Ureter (tissue), 1 donor: Measurements from ENCODE around the gene RGP1. TPM values are rescaled to one million over a fixed set of nuclear protein-coding genes. Genes with fewer than 3 reads are reported as not detected.
A peak's percentile ranks its signal among the peaks of the same experiment; 100 is the strongest.

Source experiments
- DNase-seq: peaks from one replicate; pipeline ENCODE4 v3.0.0-alpha.2; 2020; ENCODE audit warnings: low spot score
- total RNA-seq: library from RNA; stranded (reverse); gene quantifications from one replicate; pipeline ENCODE4 v1.2.4, GENCODE V29; 2023
- donor health status: DM: yes; HTN: yes; CAD: no.

The RGP1 gene
- total RNA-seq, 1 donor from 2014 or later, result 34.3 TPM

DNA sequence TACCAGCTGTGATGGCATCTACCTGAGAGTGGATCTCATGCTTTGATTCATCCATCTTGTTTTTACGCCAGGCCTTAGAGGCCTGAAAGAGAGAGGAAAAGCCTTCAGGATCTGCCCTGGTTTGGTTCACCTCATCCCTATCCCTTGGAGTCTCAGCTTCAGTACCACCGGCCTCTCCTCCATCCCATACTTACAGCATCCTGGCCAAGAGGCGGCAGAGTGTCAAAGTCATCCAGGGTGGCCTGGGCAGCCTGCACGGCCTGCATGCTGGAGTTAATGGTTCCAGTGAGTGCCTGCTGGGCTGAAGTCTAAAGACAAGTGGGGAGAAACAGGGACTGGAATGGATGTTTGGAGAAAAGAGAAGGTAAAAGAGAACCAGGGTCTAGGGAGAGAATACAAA is 29.5 kb upstream of the RGP1 start:
- DNase-seq, result no peak

DNA sequence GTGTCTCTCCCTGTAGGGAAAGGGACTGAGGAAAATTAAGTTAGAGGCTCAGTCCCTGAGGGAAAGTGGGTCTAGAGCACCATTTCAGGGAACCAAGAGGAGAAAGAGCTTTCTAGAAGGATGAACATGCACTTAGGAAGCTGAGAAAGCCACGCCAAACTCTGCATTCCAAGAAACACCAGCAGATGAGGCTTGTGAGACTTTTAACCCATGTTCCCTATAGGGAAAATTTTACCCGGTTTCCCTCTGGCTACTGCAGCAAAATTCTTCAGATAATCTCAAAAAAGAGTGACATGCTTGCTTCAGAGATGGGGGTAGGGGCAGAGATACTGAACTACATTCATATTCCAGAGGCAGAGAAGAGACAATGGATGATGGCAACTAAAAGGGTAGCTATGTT is 25.7 kb upstream of the RGP1 start:
- DNase-seq, result no peak

DNA sequence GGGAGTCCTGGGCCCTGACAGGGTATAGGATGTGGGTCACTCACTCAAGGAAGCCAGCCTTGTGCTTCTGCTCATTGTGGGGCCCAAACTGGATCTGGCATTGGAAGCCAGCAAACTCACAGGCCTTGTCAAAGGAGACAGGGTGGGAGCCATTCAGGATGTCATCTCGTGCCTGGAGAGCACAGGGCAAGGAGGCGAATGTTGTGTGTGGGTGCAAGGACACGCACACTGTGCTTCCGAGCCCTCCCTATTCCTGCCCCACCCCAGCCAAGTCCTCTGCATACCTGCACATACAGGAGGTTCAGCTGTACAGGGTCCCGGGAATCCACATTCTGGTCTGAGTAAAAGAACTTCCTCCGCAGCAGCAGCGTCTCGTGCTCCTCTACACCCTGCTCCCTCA is 25.2 kb upstream of the RGP1 start:
- DNase-seq, result no peak

GRCh38 chr9:35725362-35725761 is 23.7 kb upstream of the RGP1 start:
- DNase-seq, result no peak

- DNase-seq, result no peak
Observed at GRCh38 chr9:35726931-35727330, 22.2 kb upstream of the RGP1 start.

DNA sequence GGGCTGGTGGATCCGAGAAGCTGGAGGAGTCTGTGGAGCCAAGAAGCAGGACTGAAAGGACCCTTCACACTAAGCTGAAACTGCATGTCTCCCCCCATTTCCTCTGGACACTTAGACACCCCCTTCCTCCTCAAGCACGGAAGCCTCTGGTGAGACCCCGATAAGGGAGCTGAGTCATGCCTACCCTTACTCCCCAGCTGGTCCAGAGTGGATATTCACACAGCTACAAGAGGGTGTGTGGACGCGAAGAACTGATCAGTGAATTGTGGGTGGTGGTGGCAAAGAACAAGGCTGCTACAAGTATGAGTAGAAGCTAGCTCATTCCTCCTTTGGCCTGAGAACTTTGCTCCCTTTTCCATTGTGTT is 21.4 kb upstream of the RGP1 start:
- DNase-seq, result no peak

DNA sequence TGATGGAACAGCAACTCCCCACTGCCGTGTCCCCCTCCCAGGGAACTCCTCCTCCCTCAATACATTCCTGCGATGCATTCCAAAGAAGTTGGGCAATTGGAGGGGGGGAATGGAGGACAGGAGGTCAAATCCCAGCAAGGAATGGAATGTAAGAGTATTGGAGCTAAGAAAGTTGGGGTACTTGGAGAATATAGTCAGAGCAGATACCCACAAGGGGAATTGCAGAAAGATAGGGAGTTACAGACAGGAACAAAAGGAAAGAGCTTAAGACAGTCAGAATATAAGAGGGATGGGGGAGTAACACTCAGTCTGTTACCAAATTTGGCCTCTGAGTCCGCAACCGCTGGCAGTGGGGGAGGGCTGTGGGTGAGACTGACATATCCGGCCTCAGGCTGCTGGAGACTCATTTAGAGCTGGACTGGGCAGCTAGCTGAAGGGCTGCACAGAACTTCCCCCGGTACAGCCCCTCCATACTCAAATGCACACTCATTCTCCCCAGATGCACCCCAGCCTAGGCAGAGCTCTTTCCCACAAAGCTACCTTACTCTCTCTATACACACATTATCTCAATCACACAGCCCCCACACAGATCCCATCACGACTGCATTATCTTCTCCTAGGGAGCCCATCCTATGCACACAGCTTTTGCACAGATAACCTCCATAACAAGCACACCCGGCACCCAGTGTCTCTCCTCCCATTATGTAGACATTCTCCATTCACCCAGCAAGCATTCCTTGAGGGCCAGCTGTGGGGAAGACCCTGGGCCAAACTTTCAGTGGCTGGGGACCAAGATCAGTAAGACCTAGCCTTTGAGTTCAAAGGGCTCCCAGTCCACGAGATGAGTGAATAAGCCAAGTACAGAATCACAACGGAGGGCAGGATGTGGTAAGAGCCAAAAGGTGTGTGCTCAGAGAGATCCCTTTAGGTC is 20.8 kb upstream of the RGP1 start:
- DNase-seq, result peak; percentile 82

DNA sequence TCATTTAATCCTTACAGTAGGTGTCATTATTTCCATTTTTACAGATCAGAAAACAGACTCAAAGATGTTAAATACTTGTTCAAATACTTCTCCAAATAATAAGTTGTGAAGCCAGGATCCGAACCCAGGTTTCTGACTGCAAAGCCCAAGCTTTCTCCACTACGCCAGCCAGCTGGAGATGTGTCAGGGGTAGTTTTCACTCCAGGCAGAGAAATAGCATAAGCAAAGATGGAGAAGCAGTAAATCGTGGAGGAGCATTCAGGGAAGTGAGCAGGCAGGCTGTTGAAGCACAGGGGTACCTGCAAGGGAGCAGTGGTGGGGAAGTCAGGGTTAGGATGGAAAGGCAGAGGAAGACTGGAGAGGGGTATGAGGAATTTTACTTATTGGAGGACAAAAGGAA is 20.0 kb upstream of the RGP1 start:
- no peak for DNase-seq

DNA sequence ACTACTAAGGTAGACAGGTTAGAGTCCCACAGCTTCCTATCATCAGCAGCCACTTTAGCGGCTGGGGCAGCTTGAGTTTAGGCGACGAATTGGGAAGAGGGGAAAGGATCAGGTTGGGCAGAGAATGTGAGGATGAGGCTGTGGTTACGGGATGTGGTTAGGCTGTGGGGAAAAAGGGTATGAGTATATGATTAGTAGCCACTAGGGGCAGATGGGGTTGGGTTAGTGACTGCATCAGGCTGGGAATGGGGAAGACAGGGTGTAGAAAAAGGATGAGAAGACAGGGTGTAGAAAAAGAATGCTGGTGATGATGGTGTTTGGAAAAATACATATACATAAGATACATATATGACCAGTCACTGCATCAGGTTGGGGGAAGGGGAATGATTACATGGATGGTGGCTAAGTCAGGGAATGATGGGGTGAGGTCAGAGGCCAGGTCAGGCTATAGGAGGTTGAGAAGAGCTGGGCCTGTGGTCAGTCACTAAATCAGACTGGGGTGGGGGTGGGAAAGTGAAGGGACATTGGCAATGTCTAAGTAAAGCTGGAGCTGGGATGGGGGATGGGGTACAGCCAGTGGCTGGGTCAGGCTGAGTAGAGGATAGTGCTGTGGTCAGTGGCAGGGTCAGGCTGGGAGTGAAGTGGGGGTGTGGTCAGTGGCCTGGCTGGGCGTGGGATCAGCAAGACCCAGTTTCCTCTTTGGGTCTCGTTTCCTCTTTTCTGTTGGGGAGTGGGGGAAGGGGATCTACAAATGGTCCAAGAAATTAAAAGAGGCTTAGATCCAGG is 19.2 kb upstream of the RGP1 start:
- peak; percentile 64 for DNase-seq

DNA sequence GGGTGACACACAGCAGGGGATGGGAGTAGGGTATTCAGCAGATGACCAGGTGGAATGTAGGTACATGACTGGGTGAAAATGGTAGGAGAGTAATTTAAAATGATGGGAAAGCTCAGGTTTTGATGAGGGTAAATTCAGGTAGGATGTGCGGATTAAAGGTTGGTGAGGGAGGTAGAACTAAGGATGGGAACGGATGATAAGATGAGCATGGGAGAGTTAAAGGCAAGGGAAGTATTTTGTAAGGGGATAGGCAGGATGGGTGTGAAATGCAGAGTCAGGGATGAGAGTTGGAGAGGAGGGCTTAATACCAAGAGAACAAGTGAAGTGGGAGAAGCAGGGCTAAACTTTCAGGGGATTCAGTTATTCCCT is 18.6 kb upstream of the RGP1 start:
- no peak for DNase-seq

DNA sequence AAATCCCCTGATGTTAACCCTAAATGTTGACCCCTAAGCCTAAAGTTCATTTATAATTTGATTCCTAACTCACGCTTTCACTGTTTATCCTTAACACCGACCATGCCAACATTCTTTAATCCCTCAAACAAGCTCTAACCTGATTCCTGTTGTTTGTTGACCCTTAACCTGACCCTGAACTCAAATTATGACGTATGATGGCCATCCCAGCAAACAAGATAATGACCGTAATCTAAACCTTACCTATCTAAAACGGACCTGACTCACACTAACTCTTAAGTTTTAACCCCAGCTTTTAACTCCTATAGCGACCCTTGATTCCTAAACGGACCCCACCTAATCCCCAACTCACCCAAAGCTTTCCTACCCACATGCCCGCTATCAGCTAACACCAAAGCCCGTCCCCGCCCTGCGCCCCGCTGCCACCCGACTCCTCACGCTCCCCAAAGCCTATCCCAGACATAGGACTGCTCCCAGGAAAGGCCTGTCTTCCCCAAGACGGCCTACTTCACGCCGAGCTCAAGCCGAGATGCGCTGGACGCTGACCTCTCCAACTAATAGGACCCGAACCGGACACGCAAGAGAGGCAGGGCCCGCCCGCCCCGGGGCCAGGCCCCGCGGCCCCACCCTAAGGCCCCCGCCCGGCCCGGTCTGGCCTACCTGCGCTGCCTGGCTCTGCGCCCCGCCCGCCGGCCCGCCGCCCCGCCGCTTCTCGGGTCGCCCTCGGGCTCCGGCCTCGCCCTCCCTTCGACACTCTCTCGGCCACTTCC is 17.5 kb upstream of the RGP1 start:
- DNase-seq, result no peak

- peak; percentile 99 for DNase-seq
Observed at GRCh38 chr9:35732185-35732799, 16.8 kb upstream of the RGP1 start, which contains the start of the genes CREB3 and TLN1. Gene CREB3 (plus strand): TSS chr9:35732666. CDS start chr9:35732773, 107 bp downstream. Gene TLN1 (minus strand): TSS chr9:35732195. CDS start chr9:35725694, 6,501 bp downstream.

DNA sequence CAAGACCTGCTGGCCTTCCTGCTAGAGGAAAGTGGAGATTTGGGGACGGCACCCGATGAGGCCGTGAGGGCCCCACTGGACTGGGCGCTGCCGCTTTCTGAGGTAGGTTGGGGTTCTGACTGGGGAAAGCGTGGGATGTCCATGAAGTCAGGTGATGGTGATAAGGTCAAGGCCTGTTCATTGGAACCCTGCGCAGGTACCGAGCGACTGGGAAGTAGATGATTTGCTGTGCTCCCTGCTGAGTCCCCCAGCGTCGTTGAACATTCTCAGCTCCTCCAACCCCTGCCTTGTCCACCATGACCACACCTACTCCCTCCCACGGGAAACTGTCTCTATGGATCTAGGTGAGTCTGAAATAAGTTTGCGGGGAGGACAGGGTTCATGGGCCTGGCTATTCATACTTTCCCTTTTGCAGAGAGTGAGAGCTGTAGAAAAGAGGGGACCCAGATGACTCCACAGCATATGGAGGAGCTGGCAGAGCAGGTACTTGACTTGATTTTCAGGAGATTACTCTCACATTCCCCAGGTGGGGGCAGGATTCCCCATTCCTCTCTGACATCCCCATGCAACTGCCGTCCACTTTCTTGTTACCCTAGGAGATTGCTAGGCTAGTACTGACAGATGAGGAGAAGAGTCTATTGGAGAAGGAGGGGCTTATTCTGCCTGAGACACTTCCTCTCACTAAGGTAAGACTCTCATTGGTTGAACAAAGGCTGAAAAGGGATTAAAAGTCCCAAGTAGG is 16.1 kb upstream of the RGP1 start:
- DNase-seq, result no peak

DNA sequence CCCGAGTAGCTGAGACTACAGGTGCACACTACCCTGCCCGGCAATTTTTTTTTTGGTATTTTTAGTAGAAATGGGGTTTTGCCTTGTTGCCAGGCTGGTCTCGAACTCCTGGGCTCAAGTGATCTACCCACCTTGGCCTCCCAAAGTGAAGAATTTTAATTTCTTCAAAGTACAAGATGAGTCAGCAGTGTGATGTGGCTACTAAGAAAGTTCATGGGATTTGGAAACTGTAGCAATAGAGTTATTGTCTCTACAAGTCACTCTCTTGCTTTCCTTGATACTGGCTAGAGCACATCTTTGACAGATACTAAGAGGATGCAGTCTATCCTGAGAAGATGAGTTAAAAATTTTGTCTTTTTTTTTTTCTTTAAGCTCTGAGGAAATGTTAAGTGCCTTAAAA is 15.0 kb upstream of the RGP1 start:
- no peak for DNase-seq

DNA sequence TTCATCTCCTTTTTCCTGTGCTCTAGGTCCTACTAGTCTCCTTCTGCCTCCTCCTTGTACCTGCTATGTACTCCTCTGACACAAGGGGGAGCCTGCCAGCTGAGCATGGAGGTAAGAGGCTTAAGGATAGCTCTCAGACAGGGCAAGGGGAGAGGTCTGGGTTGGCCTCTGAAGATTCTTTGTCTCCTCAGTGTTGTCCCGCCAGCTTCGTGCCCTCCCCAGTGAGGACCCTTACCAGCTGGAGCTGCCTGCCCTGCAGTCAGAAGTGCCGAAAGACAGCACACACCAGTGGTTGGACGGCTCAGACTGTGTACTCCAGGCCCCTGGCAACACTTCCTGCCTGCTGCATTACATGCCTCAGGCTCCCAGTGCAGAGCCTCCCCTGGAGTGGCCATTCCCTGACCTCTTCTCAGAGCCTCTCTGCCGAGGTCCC is 12.9 kb upstream of the RGP1 start:
- peak; percentile 75 for DNase-seq

- no peak for DNase-seq
Observed at GRCh38 chr9:35737143-35737542, 11.9 kb upstream of the RGP1 start.

DNA sequence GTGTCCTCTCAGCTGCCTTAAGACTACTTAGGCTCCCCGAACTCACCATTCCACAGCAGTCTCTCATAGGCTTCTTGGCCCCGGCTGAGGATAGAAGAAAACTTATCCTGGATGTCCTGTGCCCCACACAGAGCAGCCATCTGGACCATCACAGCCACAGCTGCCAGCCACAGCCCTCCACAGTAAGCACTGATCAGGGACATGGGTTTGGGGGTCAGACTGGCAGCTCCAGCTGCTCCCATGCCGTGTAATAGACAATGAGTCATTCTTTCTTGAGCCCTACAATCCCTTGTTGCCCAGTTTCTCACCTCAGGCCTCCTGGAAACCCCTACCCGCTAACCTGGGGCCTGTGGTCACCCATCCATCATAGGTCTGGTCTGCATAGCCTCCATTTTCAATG is 10.9 kb upstream of the RGP1 start:
- no peak for DNase-seq

DNA sequence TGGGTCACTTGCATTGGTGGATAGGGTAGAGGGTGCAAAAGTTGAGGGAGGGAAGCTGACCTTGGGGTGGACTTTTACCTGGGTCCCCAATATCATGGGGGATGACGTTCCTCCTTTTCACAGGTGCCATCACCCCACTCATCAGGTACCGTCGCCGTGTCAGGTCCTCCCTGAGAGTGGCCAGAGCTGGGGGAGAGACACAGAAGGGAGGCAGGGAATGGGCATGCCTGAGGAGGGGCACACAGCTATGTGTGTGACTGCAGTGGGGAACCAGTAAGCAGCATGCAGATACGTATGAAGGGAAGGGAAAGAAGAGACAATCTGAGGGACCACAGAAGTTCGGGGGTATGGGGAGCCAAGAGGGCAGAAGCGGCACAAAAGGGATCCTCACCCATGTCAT is 10.2 kb upstream of the RGP1 start:
- DNase-seq, result no peak

DNA sequence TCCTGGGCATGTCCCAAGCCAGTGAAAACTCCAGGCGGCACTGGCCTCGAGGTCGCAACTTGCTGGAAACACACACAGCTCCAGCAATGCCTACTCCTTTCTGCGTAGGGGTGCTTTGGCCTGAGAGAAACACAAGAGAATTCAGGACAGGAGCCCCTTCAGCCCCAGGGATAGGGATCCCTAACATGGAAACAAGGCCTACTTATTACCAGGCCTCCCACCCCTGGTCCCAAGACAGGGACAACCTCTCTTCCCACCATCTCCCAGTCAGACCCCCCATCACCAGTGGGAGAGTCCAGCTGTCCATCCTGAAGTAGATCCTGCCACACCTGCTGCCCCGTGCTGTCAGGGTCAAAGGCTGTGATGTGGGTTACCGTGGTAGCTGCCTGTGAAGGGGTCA is 8.8 kb upstream of the RGP1 start:
- DNase-seq, result no peak

GRCh38 chr9:35741740-35742139 is 7.3 kb upstream of the RGP1 start:
- no peak for DNase-seq

- no peak for DNase-seq
Observed at GRCh38 chr9:35743452-35743851, 5.6 kb upstream of the RGP1 start.
